Choroid plexus epithelial cell (primary cell): ENCODE results near the gene OTULINL.

ENCODE experiments used
- DNase-seq: peaks from one replicate; pipeline ENCODE4 v3.0.0-alpha.2; 2010; ENCODE audit warnings: low read depth
- H3K4me3 ChIP-seq: 2 replicates; pipeline ENCODE4 v1.5.1; 2011; ENCODE audit warnings: low read depth, mild to moderate bottlenecking, control low read depth, low read length, moderate library complexity
- TF ChIP-seq, protein P1 (sequence below): conservative IDR thresholded peaks from 2 replicates; pipeline ENCODE4 v1.5.1; 2011; ENCODE audit warnings: low read depth, mild to moderate bottlenecking, control low read depth, inconsistent platforms, low read length, moderate library complexity

OTULINL gene

DNA sequence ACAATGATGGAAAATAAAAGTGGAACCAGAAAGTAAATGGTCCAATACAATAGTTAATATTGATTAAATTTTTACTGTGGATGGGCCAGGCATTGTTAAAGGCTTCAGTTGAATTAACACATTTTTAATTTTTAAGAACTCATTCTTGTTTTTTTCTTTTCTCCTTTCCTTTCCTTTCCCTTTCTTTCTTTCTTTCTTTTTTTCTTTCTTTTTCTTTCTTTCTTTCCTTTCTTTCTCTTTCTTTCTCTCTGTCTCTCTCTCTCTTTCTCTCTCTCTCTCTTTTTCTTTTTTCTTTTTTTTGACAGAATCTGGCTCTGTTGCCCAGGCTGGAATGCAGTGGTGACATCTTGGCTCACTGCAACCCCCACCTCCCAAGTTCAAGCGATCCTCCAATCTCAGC is 13.3 kb upstream of the OTULINL start:
- no peak overlapping the region for H3K4me3 ChIP-seq
- TF ChIP-seq, protein P1, sequence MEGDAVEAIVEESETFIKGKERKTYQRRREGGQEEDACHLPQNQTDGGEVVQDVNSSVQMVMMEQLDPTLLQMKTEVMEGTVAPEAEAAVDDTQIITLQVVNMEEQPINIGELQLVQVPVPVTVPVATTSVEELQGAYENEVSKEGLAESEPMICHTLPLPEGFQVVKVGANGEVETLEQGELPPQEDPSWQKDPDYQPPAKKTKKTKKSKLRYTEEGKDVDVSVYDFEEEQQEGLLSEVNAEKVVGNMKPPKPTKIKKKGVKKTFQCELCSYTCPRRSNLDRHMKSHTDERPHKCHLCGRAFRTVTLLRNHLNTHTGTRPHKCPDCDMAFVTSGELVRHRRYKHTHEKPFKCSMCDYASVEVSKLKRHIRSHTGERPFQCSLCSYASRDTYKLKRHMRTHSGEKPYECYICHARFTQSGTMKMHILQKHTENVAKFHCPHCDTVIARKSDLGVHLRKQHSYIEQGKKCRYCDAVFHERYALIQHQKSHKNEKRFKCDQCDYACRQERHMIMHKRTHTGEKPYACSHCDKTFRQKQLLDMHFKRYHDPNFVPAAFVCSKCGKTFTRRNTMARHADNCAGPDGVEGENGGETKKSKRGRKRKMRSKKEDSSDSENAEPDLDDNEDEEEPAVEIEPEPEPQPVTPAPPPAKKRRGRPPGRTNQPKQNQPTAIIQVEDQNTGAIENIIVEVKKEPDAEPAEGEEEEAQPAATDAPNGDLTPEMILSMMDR = no peak
- no peak for DNase-seq

DNA sequence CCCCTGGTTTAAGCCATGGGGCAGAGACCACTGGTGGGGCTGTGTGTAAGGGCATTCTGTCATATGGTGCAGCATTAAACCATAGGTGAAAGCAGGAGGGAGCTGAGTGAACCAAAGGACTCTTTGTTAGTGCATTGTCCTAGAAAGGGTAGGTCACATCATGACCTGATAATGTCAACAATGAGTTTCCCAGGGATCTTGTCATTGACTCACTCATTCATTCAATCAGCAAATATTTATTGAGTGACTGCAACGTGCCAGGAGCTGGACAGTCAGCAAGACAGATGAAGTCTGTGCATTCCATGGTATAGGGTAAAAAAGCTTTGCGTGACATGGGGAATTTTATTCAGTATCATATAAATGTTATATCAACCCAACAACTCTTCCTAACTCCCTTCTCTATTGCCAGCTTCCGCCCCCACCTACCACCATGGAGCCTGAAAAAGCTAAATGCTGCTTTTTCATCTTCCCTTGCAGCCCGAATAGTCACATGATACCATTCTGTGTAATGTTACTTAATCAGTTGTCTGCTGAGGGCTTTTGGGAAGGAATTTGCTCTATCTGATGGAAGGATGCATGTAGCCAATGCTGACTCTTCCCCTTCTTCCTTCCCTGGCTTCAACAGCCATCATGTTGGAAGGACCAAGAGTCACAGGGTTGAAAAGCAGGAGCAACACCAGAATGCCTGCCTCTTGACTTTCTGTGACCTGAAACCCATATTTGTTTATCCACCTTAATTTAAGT is 11.5 kb upstream of the OTULINL start:
- no peak overlapping the region for H3K4me3 ChIP-seq
- no peak for DNase-seq
- TF ChIP-seq, protein P1 = no peak

DNA sequence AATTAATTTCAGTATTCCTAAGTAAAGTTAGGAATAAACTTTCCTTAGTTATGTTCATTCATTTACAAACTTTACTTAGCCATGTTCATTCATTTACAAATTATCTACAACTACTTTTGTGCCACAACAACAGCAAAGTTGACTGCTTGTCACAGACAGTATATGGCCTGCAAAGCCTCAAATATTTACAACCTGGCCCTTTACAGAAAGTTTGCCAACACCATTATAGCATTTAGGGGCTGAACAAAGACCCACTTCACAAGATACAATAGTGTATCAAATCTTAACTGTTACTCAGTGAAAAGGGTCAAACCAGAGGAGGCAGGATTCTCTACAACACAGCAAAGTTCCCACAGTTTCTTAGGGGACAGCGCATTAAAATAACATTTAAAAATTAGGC is 9.7 kb upstream of the OTULINL start:
- H3K4me3 ChIP-seq = no peak overlapping the region
- DNase-seq = no peak
- TF ChIP-seq, protein P1 = no peak

DNA sequence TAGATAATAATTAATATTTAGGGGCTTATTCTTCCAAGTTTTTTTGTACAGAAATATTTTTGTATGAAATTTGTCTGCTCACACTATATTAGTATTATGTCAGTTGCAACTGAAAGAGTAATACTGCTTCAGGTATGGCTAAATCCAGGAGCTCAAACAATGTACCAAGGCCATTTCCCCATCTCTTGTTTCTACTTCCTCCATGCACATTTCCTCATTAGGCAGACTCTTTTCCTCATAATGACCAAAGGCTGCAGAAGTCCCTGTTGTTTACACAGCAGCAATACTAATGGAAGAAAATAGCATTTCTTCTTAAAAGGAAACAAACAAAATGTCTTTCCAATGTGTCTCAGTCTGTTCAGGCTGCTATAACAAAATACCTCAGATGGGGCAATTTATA is 9.2 kb upstream of the OTULINL start:
- TF ChIP-seq, protein P1 = no peak
- DNase-seq = no peak
- no peak overlapping the region for H3K4me3 ChIP-seq

DNA sequence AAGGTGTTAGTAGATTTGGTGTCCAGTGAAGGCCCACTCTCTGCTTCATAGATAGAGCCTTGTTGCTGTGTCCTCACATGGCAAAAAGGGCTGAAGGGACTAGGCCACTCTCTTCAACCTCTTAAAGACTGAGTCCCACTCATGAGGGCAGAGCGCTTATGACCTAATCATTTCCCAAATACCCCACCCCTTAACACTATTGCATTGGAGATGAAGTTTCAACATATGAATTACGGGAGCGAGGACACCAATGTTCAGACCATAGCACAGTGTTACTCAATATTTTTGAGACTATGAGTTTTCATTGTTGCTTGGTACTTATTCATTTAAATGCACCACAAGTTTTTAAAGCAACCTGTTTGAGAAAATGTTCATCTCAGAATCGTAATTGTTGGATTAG is 8.8 kb upstream of the OTULINL start:
- no peak overlapping the region for H3K4me3 ChIP-seq
- TF ChIP-seq, protein P1 = no peak
- no peak for DNase-seq

DNA sequence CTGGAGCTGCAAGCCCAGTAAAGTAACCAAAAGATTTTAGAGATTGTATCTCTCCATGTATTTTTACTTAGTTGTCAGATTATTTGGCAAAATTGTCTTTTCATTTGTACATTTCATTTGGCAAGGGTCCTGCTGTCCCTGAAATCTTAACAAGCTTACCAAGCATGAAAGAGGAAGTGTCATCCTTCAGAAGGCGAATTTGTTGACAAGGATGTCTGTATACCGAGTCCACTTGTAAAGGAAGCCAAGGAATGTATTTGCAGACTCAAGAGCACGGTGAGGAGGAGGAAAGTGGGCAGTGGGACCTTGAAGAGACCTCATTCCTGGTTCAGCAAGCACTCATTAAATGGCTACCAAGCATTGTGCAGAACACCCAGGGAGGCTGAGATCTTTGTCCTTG is 7.5 kb upstream of the OTULINL start:
- DNase-seq = no peak
- H3K4me3 ChIP-seq = no peak overlapping the region
- TF ChIP-seq, protein P1 = no peak

DNA sequence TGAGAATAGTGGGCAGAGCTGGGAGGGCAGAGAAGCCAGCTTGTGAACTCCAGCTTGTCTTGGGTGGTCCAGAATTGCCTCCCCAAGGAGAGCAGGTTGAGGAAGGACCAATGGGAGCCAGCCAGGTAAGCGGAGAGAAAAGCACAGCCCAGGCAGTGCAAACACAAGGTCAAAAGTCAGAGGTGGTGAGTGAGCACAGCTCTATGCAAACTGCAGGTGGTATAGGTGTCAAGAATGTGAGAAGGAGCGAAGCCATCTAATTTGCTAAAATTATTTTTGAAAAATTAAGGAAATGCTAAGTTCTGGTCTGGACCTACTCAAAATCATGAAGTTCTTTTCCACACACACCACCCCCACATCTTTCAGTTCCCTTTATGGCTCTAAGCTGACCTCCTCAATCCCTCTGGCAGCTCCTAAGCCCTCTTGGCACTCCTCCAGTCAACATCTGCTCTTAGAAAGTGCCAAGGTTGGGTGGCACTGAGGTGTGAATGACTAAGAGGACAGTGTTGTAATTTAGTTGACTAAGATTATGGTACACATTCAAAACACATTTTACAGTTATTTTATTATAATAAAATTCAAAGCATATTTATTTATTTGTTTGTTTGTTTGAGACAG is 6.6 kb upstream of the OTULINL start:
- no peak for DNase-seq
- TF ChIP-seq, protein P1 = no peak
- no peak overlapping the region for H3K4me3 ChIP-seq
